SH-SY5Y (cell line): ENCODE results near the gene LRRFIP1.

Source experiments
- GATA2 ChIP-seq: IDR thresholded peaks from 2 replicates; pipeline ENCODE4 v1.6.1; 2011; ENCODE audit warnings: mild to moderate bottlenecking, low read depth, low read length
- GATA3 ChIP-seq: IDR thresholded peaks from 2 replicates; pipeline ENCODE4 v1.6.1; 2011; ENCODE audit warnings: low read depth, mild to moderate bottlenecking, low read length, moderate library complexity

DNA sequence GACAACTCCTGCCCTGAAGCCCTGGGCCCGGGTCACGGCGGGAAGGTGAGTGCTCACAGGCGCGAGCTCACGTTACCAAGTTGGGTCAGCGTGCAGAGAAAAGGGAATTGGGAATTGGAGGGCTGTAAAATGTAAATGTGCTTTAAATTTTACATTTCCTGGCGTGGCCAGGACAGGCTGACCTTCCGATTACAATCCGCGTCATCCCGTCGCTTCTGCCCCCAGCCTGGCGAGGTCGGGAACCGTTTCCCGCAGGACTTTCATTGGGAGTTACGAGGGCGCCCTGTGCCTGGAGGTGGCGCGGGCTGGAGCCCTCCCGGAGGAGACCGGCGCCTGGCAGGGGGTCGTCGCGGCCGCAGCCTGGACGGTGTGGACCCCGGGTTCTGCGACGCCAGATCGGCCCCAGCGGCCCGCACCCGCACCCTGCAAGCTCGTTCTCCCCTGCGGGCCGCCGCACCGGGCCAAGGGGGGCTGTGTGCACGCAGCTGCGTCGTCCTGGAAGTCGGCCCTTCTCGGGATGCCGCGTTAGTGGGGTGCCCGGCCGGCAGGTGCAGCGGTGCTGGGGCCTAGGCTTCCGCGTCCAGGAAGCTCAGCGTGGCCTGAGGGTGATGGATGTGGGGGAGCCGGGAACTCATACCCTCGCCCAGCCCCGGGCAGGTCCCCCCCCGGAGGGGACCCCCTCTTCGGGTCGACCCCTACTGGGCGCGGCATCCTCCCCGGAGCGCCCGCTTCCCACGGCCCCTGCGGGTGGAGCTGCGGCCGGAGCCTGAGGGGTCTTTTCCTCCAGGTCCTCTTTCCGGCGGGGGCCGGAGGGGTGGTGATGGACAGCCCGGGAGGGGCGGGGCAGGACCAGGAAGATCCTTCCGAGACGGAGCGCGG is 63.9 kb downstream of the LRRFIP1 start:
- TF ChIP-seq GATA2 (no peak), GATA3 (no peak)
